Astrocyte (in vitro differentiated cells and primary cell): ENCODE data around the gene FGD2. TPM values are rescaled to one million over a fixed set of nuclear protein-coding genes. Genes with fewer than 3 reads are reported as not detected.

Experiments
- DNase-seq: peaks from one replicate; pipeline ENCODE4 v3.0.0-alpha.2; 2010; ENCODE audit warnings: low read depth
- FAIRE-seq: peaks from 2 replicates; lab custom pipeline; 2011; peaks lifted over from hg19 to GRCh38; lab: Jason Lieb, UNC
- H2AFZ ChIP-seq: 2 replicates; pipeline ENCODE4 v1.6.0; 2012; ENCODE audit warnings: low read depth, low read length, inconsistent platforms
- H3K27ac ChIP-seq: 2 replicates; pipeline ENCODE4 v1.5.1; 2011; ENCODE audit warnings: low read depth, low read length, inconsistent platforms
- H3K27me3 ChIP-seq: 2 replicates; pipeline ENCODE4 v1.6.0; 2011; ENCODE audit warnings: low read length, inconsistent platforms; ENCODE audit not compliant: insufficient read depth
- H3K36me3 ChIP-seq: 2 replicates; pipeline ENCODE4 v1.5.1; 2011; ENCODE audit warnings: low read length, inconsistent platforms; ENCODE audit not compliant: insufficient read depth
- H3K4me1 ChIP-seq: 2 replicates; pipeline ENCODE4 v1.5.1; 2011; ENCODE audit warnings: low read length, inconsistent platforms; ENCODE audit not compliant: insufficient read depth
- H3K4me2 ChIP-seq: 2 replicates; pipeline ENCODE4 v1.6.0; 2012; ENCODE audit warnings: low read length, inconsistent platforms
- H3K4me3 ChIP-seq: 2 replicates; pipeline ENCODE4 v1.5.1; 2011; ENCODE audit warnings: low read depth, mild to moderate bottlenecking, low read length, inconsistent platforms; ENCODE audit not compliant: insufficient read depth
- H3K79me2 ChIP-seq: 2 replicates; pipeline ENCODE4 v1.6.0; 2012; ENCODE audit warnings: mild to moderate bottlenecking, low read length, inconsistent platforms; ENCODE audit not compliant: insufficient read depth
- H3K9ac ChIP-seq: 2 replicates; pipeline ENCODE4 v1.6.0; 2012; ENCODE audit warnings: mild to moderate bottlenecking, low read length, inconsistent platforms
- H3K9me3 ChIP-seq: 2 replicates; pipeline ENCODE4 v1.5.1; 2012; ENCODE audit warnings: low read depth, mild to moderate bottlenecking, low read length, inconsistent platforms; ENCODE audit not compliant: insufficient read depth
- H4K20me1 ChIP-seq: 2 replicates; pipeline ENCODE4 v1.6.0; 2012; ENCODE audit warnings: low read length, inconsistent platforms; ENCODE audit not compliant: insufficient read depth
- H3K27ac Mint-ChIP-seq: one replicate; pipeline ENCODE4 v1.8.0; 2021; ENCODE audit warnings: mild to moderate bottlenecking, mixed read lengths; ENCODE audit not compliant: unreplicated experiment
- H3K27me3 Mint-ChIP-seq: one replicate; pipeline ENCODE4 v1.8.0; 2021; ENCODE audit warnings: low read depth, mixed read lengths; ENCODE audit not compliant: unreplicated experiment
- H3K36me3 Mint-ChIP-seq: one replicate; pipeline ENCODE4 v1.8.0; 2021; ENCODE audit warnings: low read depth, mixed read lengths; ENCODE audit not compliant: unreplicated experiment
- H3K4me1 Mint-ChIP-seq: one replicate; pipeline ENCODE4 v1.8.0; 2021; ENCODE audit warnings: low read depth, mixed read lengths; ENCODE audit not compliant: unreplicated experiment
- H3K4me3 Mint-ChIP-seq: one replicate; pipeline ENCODE4 v1.8.0; 2021; ENCODE audit warnings: mild to moderate bottlenecking, moderate library complexity, mixed read lengths; ENCODE audit not compliant: unreplicated experiment
- H3K9me3 Mint-ChIP-seq: one replicate; pipeline ENCODE4 v1.8.0; 2021; ENCODE audit warnings: mild to moderate bottlenecking, mixed read lengths; ENCODE audit not compliant: unreplicated experiment
- EZH2 ChIP-seq: IDR thresholded peaks from 2 replicates; pipeline ENCODE4 v1.6.1; 2012; ENCODE audit warnings: mild to moderate bottlenecking, low read length, inconsistent platforms; ENCODE audit not compliant: insufficient read depth
- total RNA-seq: library from RNA; stranded (reverse); gene quantifications from 2 replicates; pipeline ENCODE4 v1.2.1, GENCODE V29; 2021
- TF ChIP-seq, protein P1 (sequence below): IDR thresholded peaks from 2 replicates; pipeline ENCODE4 v1.5.1; 2011; ENCODE audit warnings: low read depth, mild to moderate bottlenecking, inconsistent platforms, low read length, moderate library complexity; ENCODE audit not compliant: insufficient read depth

FGD2 gene
- total RNA-seq, 1 donor from 2014 or later = not detected

GRCh38 chr6:37019065-37019450 lies 13.6 kb downstream of the FGD2 start:
- peaks cover 12% of the 10 kb centered on the region for H3K4me1 Mint-ChIP-seq
- Histone ChIP-seq H3K79me2 (no peaks in the 10 kb centered on the region), H3K4me3 (no peak overlapping the region), H3K9me3 (no peaks in the 10 kb centered on the region), H2AFZ (no peak overlapping the region), H4K20me1 (no peaks in the 10 kb centered on the region), H3K9ac (no peak overlapping the region), H3K36me3 (no peaks in the 10 kb centered on the region), H3K27ac (no peak overlapping the region), H3K4me1 (peaks cover 11% of the 10 kb centered on the region), H3K4me2 (no peak overlapping the region), H3K27me3 (no peaks in the 10 kb centered on the region)
- no peak overlapping the region for H3K27ac Mint-ChIP-seq
- no peaks in the 10 kb centered on the region for H3K9me3 Mint-ChIP-seq
- DNase-seq (no peak), FAIRE-seq (no peak)
- H3K36me3 Mint-ChIP-seq = peaks cover 3% of the 10 kb centered on the region
- H3K27me3 Mint-ChIP-seq = peaks cover 9% of the 10 kb centered on the region
- TF ChIP-seq, protein P1, sequence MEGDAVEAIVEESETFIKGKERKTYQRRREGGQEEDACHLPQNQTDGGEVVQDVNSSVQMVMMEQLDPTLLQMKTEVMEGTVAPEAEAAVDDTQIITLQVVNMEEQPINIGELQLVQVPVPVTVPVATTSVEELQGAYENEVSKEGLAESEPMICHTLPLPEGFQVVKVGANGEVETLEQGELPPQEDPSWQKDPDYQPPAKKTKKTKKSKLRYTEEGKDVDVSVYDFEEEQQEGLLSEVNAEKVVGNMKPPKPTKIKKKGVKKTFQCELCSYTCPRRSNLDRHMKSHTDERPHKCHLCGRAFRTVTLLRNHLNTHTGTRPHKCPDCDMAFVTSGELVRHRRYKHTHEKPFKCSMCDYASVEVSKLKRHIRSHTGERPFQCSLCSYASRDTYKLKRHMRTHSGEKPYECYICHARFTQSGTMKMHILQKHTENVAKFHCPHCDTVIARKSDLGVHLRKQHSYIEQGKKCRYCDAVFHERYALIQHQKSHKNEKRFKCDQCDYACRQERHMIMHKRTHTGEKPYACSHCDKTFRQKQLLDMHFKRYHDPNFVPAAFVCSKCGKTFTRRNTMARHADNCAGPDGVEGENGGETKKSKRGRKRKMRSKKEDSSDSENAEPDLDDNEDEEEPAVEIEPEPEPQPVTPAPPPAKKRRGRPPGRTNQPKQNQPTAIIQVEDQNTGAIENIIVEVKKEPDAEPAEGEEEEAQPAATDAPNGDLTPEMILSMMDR = no peak
- TF ChIP-seq EZH2 = no peak
- no peak overlapping the region for H3K4me3 Mint-ChIP-seq

DNA sequence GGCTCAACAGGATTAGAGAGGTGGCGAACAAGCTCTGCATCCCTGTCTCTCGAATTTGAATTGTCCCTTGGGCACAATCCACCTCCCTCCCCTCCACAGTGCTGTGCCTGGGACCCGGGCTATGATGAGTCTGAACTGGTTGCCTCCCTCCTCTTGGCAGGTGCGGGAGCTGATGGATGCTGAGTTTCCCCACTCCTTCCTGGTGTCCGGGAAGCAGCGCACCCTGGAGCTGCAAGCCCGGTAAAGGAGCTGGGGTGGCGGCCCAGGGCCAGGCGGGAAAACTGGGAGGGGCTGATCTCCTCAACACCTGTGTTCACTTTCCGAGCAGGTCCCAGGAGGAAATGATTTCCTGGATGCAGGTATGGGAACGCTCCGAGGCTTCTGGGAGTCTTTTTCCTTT lies 14.9 kb downstream of the FGD2 start:
- H3K4me1 ChIP-seq = peaks cover 11% of the 10 kb centered on the region
- Mint-ChIP-seq H3K36me3 (peaks cover 3% of the 10 kb centered on the region), H3K4me3 (no peak overlapping the region), H3K9me3 (no peaks in the 10 kb centered on the region), H3K27me3 (peaks cover 6% of the 10 kb centered on the region), H3K27ac (no peak overlapping the region), H3K4me1 (peaks cover 15% of the 10 kb centered on the region)
- H3K27me3 ChIP-seq = no peaks in the 10 kb centered on the region
- H3K9me3 ChIP-seq = no peaks in the 10 kb centered on the region
- TF ChIP-seq EZH2 = no peak
- TF ChIP-seq, protein P1 = no peak
- FAIRE-seq = no peak
- DNase-seq = no peak
- no peak overlapping the region for H3K9ac ChIP-seq
- H3K4me3 ChIP-seq = no peak overlapping the region
- H3K27ac ChIP-seq = no peak overlapping the region
- no peak overlapping the region for H3K4me2 ChIP-seq
- no peaks in the 10 kb centered on the region for H3K36me3 ChIP-seq
- no peaks in the 10 kb centered on the region for H3K79me2 ChIP-seq
- no peak overlapping the region for H2AFZ ChIP-seq
- no peaks in the 10 kb centered on the region for H4K20me1 ChIP-seq

DNA sequence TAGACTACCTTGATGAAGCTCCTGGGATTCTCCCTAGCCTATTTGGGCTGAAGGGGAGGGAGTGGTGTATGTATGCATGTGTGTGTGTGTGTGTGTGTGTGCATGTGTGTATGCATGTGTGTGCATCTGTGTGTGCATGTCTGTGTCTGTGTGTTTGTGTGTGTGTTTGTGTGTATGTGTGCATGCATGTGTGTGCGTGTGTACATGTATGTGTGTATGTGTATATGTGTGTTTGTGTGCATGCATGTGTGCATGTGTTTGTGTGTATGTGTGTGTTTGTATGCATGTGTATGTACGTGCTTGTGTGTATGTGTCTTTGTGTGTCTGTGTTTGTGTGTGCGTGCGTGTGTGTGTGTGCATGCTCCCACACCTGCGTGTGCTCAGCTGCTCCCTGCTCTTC lies 15.4 kb downstream of the FGD2 start:
- no peak for DNase-seq
- H3K9me3 ChIP-seq = no peaks in the 10 kb centered on the region
- H3K79me2 ChIP-seq = no peaks in the 10 kb centered on the region
- no peak overlapping the region for H3K4me3 ChIP-seq
- H2AFZ ChIP-seq = no peak overlapping the region
- TF ChIP-seq, protein P1 = no peak
- TF ChIP-seq EZH2 = no peak
- no peak overlapping the region for H3K4me2 ChIP-seq
- Mint-ChIP-seq H3K27me3 (peaks cover 6% of the 10 kb centered on the region), H3K36me3 (peaks cover 3% of the 10 kb centered on the region), H3K4me1 (peaks cover 15% of the 10 kb centered on the region), H3K9me3 (no peaks in the 10 kb centered on the region), H3K27ac (no peak overlapping the region), H3K4me3 (no peak overlapping the region)
- no peaks in the 10 kb centered on the region for H3K36me3 ChIP-seq
- no peaks in the 10 kb centered on the region for H4K20me1 ChIP-seq
- H3K27ac ChIP-seq = no peak overlapping the region
- H3K27me3 ChIP-seq = no peaks in the 10 kb centered on the region
- H3K9ac ChIP-seq = no peak overlapping the region
- H3K4me1 ChIP-seq = peaks cover 11% of the 10 kb centered on the region
- no peak for FAIRE-seq
